T47D (cell line): ENCODE measurements around the gene FBLN1.
"Not testable (repeated sequence)": the region's sequence is repeated elsewhere in the genome, so short reads cannot be mapped to it uniquely, and the experiment has no call there.

Source experiments
- DNase-seq, 2 experiments: peaks; one replicate each; pipeline versions ENCODE4 v3.0.0 to v3.0.0-alpha.2; 2011 to 2012; ENCODE audit warnings: low read depth in 1 of 2, low spot score in 1 of 2
- JUND ChIP-seq: IDR thresholded peaks from 2 replicates; pipeline ENCODE4 v1.6.1; 2012; ENCODE audit warnings: low read depth
- in situ Hi-C: cut with HindIII; loops from 2 replicates; pipeline ENCODE4 v1.10.0; 2016; ENCODE audit warnings: low sequenced_read_pairs, low pct_unique_long_range_greater_than_20kb

FBLN1 gene

DNA sequence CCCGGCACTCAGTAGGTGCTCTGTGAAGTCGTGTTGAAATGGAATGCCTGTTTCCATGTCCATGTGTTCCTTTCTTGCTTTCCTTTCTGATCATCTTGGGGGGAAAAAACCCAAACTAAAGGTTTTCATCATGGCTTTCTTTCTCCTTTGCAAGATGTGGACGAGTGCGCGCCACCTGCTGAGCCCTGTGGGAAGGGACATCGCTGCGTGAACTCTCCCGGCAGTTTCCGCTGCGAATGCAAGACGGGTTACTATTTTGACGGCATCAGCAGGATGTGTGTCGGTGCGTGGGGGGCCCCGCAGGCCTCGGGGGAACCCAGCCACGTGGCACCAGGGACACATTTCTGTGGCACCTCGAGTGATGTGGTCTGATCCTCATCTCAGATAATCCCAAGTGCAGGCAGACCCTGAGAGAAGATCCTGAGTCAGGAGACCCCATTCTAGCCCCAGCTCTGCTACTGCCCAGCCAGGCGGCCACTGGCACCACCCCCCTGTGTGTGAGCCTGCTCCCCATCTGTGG lies 39.4 kb downstream of the FBLN1 start:
- in situ Hi-C loops, result no loop called here
- no peak for TF ChIP-seq JUND
- DNase-seq, result no peak

- DNase-seq, in situ Hi-C loops: not testable (repeated sequence)
Measured at GRCh38 chr22:45542736-45543135, 40.1 kb downstream of the FBLN1 start.

- DNase-seq, result no peak
- TF ChIP-seq JUND, result no peak
- in situ Hi-C loops, result no loop called here
Measured at GRCh38 chr22:45543243-45543642, 40.6 kb downstream of the FBLN1 start.

- in situ Hi-C loops, result no loop called here
- no peak for TF ChIP-seq JUND
- DNase-seq, result no peak
Measured at GRCh38 chr22:45544588-45545170, 42.0 kb downstream of the FBLN1 start.

DNA sequence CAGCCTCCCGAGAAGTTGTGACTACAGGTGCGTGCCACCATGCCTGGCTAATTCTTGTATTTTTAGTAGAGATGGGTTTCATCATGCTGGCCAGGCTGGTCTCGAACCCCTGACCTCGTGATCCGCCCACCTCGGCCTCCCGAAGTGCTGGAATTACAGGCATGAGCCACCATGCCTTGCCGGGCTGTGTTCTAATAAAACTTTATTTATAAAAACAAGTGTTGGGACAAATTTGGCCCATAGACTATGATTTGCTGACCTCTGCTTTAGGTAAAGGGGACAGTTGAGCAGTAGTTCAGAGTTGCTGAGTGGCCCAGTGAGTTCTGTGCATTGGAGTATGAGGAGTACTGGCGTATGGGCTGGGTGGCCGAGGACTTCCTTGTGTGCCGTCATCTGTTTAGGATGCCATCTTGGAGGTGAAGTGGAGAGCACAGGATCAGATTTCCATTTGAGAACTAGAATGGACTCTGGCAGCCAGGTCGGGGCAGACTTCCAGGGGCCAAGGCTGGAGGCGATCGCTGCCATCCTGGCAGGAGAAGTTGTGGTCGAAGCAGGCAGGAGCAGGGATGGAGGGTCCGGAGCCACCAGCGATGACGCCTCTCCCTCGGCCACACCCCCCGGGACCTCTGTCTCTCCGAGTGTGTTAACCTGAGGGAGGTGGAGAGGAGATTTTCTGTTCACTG lies 43.8 kb downstream of the FBLN1 start:
- in situ Hi-C loops, result no loop called here
- TF ChIP-seq JUND, result no peak
- DNase-seq, result no peak

DNA sequence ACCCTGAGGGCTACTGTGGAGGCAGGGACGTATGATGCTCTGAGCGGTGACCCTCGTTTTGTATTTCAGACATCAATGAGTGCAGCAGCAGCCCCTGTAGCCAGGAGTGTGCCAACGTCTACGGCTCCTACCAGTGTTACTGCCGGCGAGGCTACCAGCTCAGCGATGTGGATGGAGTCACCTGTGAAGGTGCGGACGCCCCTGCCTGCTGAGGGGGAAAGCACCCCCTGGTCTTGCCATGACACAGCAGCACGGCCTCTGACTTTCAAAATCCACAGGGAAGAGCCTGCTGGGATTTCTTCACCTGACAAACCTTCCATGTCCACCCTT lies 44.3 kb downstream of the FBLN1 start:
- in situ Hi-C loops, result no loop called here
- no peak for TF ChIP-seq JUND
- DNase-seq, result no peak

- in situ Hi-C loops, result no loop called here
- DNase-seq, result no peak
- no peak for TF ChIP-seq JUND
Measured at GRCh38 chr22:45547731-45548130, 45.0 kb downstream of the FBLN1 start.

DNA sequence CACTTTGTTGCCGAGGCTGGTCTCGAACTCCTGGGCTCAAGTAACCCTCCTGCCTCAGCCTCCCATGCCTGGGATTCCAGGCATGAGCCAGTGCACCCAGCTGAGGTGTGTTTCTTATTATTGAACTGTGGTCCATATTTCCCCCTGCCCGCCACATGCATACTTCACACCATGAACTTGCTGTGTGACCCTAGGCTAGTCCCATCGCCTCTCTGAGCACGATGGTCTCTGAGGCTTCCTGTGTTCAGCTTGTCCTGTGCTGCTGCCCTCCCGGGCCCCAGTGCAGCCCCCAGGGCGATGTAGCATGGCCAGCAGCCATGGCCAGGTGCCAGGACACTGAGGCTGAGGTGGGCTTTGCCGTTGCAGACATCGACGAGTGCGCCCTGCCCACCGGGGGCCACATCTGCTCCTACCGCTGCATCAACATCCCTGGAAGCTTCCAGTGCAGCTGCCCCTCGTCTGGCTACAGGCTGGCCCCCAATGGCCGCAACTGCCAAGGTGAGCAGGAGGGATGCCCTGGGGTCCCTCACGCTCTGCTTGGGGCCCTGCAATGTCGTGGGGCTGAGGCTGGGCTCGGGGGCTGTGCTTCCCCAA lies 45.7 kb downstream of the FBLN1 start:
- no peak for DNase-seq
- in situ Hi-C loops, result no loop called here
- no peak for TF ChIP-seq JUND

DNA sequence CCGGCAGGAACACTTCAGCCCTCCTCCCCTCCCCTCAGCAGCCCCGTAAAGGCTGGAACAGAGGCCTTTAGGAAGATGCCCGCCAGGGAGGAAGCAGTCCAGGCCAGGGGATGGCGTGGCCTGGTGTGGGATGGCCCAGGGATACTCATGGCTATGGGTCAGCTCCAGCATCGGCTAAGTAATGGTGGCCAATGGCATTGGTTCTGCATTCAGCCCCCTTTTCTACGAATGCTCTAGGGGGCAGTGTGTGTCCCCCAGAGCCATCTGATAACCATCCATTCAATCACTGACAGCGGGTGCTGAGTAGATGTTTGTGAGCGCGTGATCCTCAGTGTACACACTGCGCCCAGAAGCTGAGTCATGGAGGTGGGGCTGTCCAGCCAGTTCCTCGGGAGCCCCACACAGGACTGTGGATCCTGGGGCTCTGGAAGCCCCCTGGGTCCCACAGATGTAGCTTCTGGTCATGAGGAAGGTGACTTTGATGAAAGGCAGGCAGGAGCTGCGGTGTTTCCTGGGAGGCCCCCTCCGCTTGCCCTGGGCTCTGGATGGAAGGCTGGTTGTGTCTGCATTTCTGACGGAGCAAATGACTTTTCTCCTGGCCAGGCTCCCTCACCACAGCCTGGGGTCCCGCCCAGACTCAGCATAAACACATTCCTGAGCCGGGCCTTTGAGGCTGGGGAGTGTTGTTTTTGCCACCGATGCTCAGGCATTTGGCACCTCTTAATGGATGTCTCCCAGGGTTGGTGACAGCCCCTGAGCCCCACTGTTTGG lies 46.5 kb downstream of the FBLN1 start:
- no peak for TF ChIP-seq JUND
- in situ Hi-C loops, result no loop called here
- DNase-seq, result no peak

DNA sequence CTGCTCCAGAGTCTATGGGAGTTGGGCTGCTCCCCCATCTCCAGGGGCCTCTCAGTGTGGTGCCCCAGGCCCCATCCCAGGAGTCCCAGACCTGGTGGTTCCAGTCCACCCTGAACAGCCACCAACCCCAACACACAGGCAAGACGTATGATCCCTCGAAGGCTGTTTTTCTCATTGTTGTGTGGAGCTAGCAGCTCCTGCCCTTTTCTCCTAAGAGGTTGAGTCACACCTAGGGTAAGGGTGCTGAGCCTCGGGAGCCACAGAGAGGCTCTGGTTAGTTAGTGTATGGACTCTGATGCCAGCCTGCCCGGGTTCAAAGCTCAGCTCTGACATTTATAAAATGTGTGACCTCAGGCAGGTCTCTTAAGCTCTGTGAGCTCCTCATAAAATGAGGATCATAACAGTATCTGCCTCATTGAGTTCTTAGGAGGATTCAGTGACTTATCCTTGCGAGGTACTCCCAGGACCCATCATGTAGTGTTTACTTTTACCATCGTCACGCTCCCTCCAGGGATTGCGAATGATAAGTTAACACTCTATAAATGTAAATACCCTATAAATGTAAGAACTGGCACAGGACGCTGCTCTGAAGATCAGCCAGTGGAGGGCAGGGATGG lies 47.2 kb downstream of the FBLN1 start:
- in situ Hi-C loops, result no loop called here
- DNase-seq, result no peak
- no peak for TF ChIP-seq JUND

- no peak for TF ChIP-seq JUND
- DNase-seq, result no peak
- in situ Hi-C loops, result no loop called here
Measured at GRCh38 chr22:45550416-45550815, 47.7 kb downstream of the FBLN1 start.

DNA sequence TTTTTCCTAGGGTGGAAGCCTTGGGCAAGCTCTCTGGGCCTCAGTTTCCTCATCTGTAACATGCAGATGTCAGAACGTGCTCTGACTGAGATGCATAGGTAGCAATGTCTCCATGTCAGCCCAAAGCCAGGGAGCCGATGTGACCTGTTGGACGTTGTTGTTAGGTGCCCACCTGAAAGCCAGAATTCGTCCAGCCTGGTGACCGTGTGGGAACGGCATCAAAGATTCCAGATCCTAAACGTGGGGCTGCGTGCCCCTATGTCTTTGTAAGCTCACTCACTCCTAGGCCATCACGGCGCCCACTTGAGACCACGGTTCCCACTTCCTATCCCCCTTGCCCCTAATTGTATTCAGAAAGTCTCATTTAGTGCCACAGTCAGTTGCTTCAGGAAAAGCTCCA lies 48.2 kb downstream of the FBLN1 start:
- TF ChIP-seq JUND, result no peak
- in situ Hi-C loops, result no loop called here
- no peak for DNase-seq
